Measurements from ENCODE around the gene EPHA7. TPM values are rescaled to one million over a fixed set of nuclear protein-coding genes. Genes with fewer than 3 reads are reported as not detected.

The EPHA7 gene
- polyA plus RNA-seq, 1 donor (not counting 4 experiments of a cell fraction or from before 2014, with no cell fraction given): not detected

GRCh38 chr6:93373445-93373844 lies 45.9 kb downstream of the EPHA7 start:
- no peak for TF ChIP-seq EZH2 (IDR thresholded peaks at IDR 0.05; ENCODE audit: low read length)
- no peak for TF ChIP-seq CTCF (optimal IDR thresholded peaks at IDR 0.05 in 1 of 3, IDR thresholded peaks at IDR 0.05 in 1 of 3, conservative IDR thresholded peaks at IDR 0.05 in 1 of 3; ENCODE audit: extremely low read depth in 1 of 3, insufficient read depth in 2 of 3, low read length in 3 of 3)
- Histone ChIP-seq H3K36me3 (ENCODE audit: control insufficient read depth in 2 of 2, extremely low read depth in 1 of 2, insufficient read depth in 2 of 2, low read length in 2 of 2) (no peaks in the 10 kb centered on the region), H2AFZ (ENCODE audit: control insufficient read depth, low read length) (no peak overlapping the region), H3K4me3 (ENCODE audit: control insufficient read depth in 2 of 3, extremely low read depth in 1 of 3, insufficient read depth in 2 of 3, low read depth in 1 of 3, low read length in 3 of 3) (no peak overlapping the region), H4K20me1 (ENCODE audit: control insufficient read depth, extremely low read depth, insufficient read depth, low read length) (no peaks in the 10 kb centered on the region), H3K9ac (ENCODE audit: control insufficient read depth, extremely low read depth, insufficient read depth, low read length) (no peak overlapping the region), H3K9me3 (ENCODE audit: control insufficient read depth, low read depth, low read length) (no peaks in the 10 kb centered on the region), H3K79me2 (ENCODE audit: control insufficient read depth, insufficient read depth, low read length) (no peaks in the 10 kb centered on the region), H3K27ac (ENCODE audit: control insufficient read depth, insufficient read depth, low read length) (no peak overlapping the region), H3K9me1 (ENCODE audit: control insufficient read depth, extremely low read depth, insufficient read depth, low read length) (no peaks in the 10 kb centered on the region), H3K27me3 (ENCODE audit: control insufficient read depth, extremely low read depth, insufficient read depth, low read length) (no peaks in the 10 kb centered on the region), H3K4me2 (ENCODE audit: control insufficient read depth, extremely low read depth, insufficient read depth, low read depth, low read length) (no peak overlapping the region), H3K4me1 (ENCODE audit: control insufficient read depth, extremely low read depth, insufficient read depth, low read length) (no peaks in the 10 kb centered on the region)
- DNase-seq (ENCODE audit: low read depth, low spot score) (no peak), FAIRE-seq (no peak)
- dilution Hi-C loops (cut with MboI; ENCODE audit: extremely low pct_ligation_motif_present, low sequenced_read_pairs): no loop called here

GRCh38 chr6:93371756-93372155 lies 47.6 kb downstream of the EPHA7 start:
- H3K79me2 ChIP-seq (ENCODE audit: control insufficient read depth, insufficient read depth, low read length): no peaks in the 10 kb centered on the region
- no peaks in the 10 kb centered on the region for H3K9me3 ChIP-seq (ENCODE audit: control insufficient read depth, low read depth, low read length)
- no peaks in the 10 kb centered on the region for H3K36me3 ChIP-seq (ENCODE audit: control insufficient read depth in 2 of 2, extremely low read depth in 1 of 2, insufficient read depth in 2 of 2, low read length in 2 of 2)
- H3K9me1 ChIP-seq (ENCODE audit: control insufficient read depth, extremely low read depth, insufficient read depth, low read length): no peaks in the 10 kb centered on the region
- H4K20me1 ChIP-seq (ENCODE audit: control insufficient read depth, extremely low read depth, insufficient read depth, low read length): no peaks in the 10 kb centered on the region
- H2AFZ ChIP-seq (ENCODE audit: control insufficient read depth, low read length): no peak overlapping the region
- H3K27me3 ChIP-seq (ENCODE audit: control insufficient read depth, extremely low read depth, insufficient read depth, low read length): no peaks in the 10 kb centered on the region
- no peaks in the 10 kb centered on the region for H3K4me1 ChIP-seq (ENCODE audit: control insufficient read depth, extremely low read depth, insufficient read depth, low read length)
- H3K9ac ChIP-seq (ENCODE audit: control insufficient read depth, extremely low read depth, insufficient read depth, low read length): no peak overlapping the region
- H3K4me3 ChIP-seq (ENCODE audit: control insufficient read depth in 2 of 3, extremely low read depth in 1 of 3, insufficient read depth in 2 of 3, low read depth in 1 of 3, low read length in 3 of 3): no peak overlapping the region
- TF ChIP-seq CTCF (optimal IDR thresholded peaks at IDR 0.05 in 1 of 3, IDR thresholded peaks at IDR 0.05 in 1 of 3, conservative IDR thresholded peaks at IDR 0.05 in 1 of 3; ENCODE audit: extremely low read depth in 1 of 3, insufficient read depth in 2 of 3, low read length in 3 of 3): no peak
- TF ChIP-seq EZH2 (IDR thresholded peaks at IDR 0.05; ENCODE audit: low read length): no peak
- no peak for DNase-seq (ENCODE audit: low read depth, low spot score)
- no peak for FAIRE-seq
- no peak overlapping the region for H3K4me2 ChIP-seq (ENCODE audit: control insufficient read depth, extremely low read depth, insufficient read depth, low read depth, low read length)
- H3K27ac ChIP-seq (ENCODE audit: control insufficient read depth, insufficient read depth, low read length): no peak overlapping the region
- dilution Hi-C loops (cut with MboI; ENCODE audit: extremely low pct_ligation_motif_present, low sequenced_read_pairs): no loop called here

All from keratinocyte (primary cell).